ENCODE results near the gene CCDC57.

The CCDC57 gene

GRCh38 chr17:82055023-82055964 lies 157.3 kb downstream of the CCDC57 start:
- CTCF ChIA-PET = interaction anchor here (1.3 kb wide), 1 partner anchor 96 kb away, joined by 3 read pairs; no protein-coding TSS in a partner anchor
- Mint-ChIP-seq H3K9me3 (no peaks in the 10 kb centered on the region), H3K27me3 (no peaks in the 10 kb centered on the region), H3K36me3 (peaks cover 14% of the 10 kb centered on the region), H3K27ac (no peak overlapping the region), H3K4me1 (peaks cover 19% of the 10 kb centered on the region), H3K4me3 (no peak overlapping the region)
- no peak for DNase-seq

DNA sequence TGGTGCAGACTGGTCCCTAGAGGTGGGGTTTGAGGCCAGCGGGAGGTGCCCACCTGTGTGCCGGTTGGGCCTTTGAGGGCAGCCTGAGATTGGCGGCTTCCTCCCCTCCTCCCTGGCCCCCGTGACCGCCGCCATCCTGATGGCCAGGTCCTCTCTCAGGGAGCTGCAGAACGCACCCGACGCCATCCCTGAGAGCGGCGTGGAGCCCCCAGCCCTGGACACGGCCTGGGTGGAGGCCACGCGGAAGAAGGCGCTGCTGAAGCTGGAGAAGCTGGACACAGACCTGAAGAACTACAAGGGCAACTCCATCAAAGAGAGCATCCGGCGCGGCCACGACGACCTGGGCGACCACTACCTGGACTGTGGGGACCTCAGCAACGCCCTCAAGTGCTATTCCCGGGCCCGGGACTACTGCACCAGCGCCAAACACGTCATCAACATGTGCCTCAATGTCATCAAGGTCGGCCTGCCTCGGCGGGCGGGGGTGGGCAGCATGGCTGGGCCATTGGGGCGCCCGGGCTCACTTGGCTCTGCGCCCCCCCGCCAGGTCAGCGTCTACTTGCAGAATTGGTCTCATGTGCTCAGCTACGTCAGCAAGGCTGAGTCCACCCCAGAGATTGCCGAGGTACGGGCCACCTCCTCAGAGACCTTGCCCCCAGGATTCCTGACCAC lies 158.2 kb downstream of the CCDC57 start:
- H3K9me3 Mint-ChIP-seq = no peaks in the 10 kb centered on the region
- no peak overlapping the region for H3K27ac Mint-ChIP-seq
- no peak overlapping the region for H3K4me3 Mint-ChIP-seq
- DNase-seq = no peak
- peaks cover 11% of the 10 kb centered on the region for H3K36me3 Mint-ChIP-seq
- H3K4me1 Mint-ChIP-seq = peaks cover 21% of the 10 kb centered on the region
- CTCF ChIA-PET = interaction anchor here (1.3 to 1.8 kb wide), 2 partner anchors 95 to 100 kb away, joined by 3 to 5 read pairs; no protein-coding TSS in a partner anchor
- H3K27me3 Mint-ChIP-seq = no peaks in the 10 kb centered on the region

DNA sequence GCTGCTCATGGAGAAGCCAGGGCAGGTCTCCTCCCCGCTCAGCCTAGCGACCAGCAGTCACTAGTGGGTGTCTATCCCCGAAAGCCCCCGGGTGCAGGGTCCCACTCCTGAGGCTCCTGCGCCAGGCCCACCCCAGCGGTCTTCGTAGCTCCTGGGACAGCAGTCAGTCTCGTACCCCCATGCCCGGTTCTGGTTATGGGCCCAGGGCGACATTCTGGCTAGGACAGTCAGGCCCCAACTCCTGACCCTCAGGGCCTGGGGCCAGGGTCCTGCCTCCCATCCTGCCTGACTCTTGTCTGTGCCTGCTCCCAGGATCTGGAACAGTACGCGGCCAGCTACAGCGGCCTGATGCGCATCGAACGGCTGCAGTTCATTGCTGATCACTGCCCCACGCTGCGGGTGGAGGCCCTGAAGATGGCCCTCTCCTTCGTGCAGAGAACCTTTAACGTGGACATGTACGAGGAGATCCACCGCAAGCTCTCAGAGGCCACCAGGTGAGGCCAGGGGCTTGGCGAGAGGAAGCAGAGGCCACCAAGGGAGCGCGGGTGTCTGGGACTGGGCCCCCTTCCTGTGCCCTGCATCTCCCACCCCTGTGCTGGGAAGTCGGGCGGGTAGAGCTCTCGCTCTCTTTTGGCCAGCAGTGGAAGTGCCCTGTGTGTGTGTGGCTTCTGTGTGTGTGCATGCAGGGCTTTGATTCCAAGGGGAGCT lies 158.9 kb downstream of the CCDC57 start:
- Mint-ChIP-seq H3K4me3 (peak overlapping the region; percentile 82), H3K36me3 (peaks cover 11% of the 10 kb centered on the region), H3K4me1 (peaks cover 21% of the 10 kb centered on the region), H3K9me3 (no peaks in the 10 kb centered on the region), H3K27me3 (no peaks in the 10 kb centered on the region), H3K27ac (no peak overlapping the region)
- CTCF ChIA-PET = interaction anchor here (1.3 to 1.8 kb wide), 2 partner anchors 94 to 101 kb away, joined by 3 to 5 read pairs; no protein-coding TSS in a partner anchor
- no peak for DNase-seq

DNA sequence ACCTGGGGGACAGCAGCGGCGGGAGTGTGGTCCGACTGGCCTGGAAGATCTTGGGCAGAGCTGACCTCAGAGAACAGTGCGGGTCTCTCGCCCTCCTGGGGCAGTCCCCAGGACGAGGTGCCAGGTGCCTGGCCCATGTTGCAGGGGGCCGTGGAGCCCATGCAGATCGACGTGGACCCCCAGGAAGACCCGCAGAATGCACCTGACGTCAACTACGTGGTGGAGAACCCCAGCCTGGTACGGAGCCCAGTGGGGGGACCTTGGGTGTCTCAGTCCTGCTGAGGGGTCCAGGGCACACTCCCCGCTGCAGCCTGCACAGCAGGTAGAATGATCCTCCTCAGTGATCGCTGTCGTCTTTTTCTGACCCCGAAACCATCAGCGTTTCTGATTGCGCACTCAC lies 159.5 kb downstream of the CCDC57 start:
- CTCF ChIA-PET = interaction anchor here (1.8 kb wide), 1 partner anchor 101 kb away, joined by 5 read pairs; no protein-coding TSS in a partner anchor
- H3K27ac Mint-ChIP-seq = peak overlapping the region; percentile 28
- H3K27me3 Mint-ChIP-seq = no peaks in the 10 kb centered on the region
- H3K4me1 Mint-ChIP-seq = peaks cover 21% of the 10 kb centered on the region
- H3K4me3 Mint-ChIP-seq = peak overlapping the region; percentile 82
- no peak for DNase-seq
- peaks cover 11% of the 10 kb centered on the region for H3K36me3 Mint-ChIP-seq
- H3K9me3 Mint-ChIP-seq = no peaks in the 10 kb centered on the region

DNA sequence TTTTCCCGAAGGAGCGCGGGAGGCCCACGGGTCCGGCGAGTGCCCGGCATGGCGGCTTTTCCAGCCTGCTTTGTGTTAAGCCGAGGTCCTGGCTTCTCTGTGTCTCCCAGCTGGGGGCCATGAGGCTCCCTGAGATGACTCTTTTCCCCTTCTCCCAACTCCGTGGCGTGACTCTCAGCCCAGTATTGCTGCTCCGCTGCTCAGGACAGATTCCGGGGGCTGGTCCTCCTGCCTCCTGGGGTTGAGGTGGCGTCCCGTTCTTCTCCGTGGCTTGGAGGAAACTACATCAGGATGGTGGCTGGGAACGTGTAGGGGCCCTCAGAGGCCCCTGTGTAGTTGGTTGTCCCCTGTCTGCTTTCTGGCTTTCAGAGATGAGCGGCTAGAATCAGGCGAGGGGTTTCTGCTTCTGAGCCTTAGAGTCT lies 160.0 kb downstream of the CCDC57 start:
- Mint-ChIP-seq H3K4me1 (peaks cover 21% of the 10 kb centered on the region), H3K4me3 (peak overlapping the region; percentile 82), H3K9me3 (no peaks in the 10 kb centered on the region), H3K36me3 (peaks cover 8% of the 10 kb centered on the region), H3K27ac (peak overlapping the region; percentile 69), H3K27me3 (no peaks in the 10 kb centered on the region)
- CTCF ChIA-PET = interaction anchor here (1.8 kb wide), 1 partner anchor 102 kb away, joined by 5 read pairs; no protein-coding TSS in a partner anchor
- DNase-seq = no peak

- CTCF ChIA-PET = no interaction called here
- Mint-ChIP-seq H3K36me3 (peaks cover 11% of the 10 kb centered on the region), H3K27ac (peak within 1 kb of the TSS; percentile 90), H3K9me3 (no peaks in the 10 kb centered on the region), H3K4me3 (peak within 1 kb of the TSS; percentile 86), H3K4me1 (peaks cover 21% of the 10 kb centered on the region), H3K27me3 (no peaks in the 10 kb centered on the region)
- peak; percentile 90 for DNase-seq
Measured at GRCh38 chr17:82051776-82052637, 160.6 kb downstream of the CCDC57 start, which contains the start of the genes GPS1 and RFNG. Gene GPS1 (plus strand): TSS chr17:82051898. CDS start chr17:82051932, 34 bp downstream. Gene RFNG (minus strand): TSS chr17:82051811. CDS start chr17:82051766, 45 bp downstream.
